SU-DHL-6 (cell line): ENCODE measurements around the gene BCAS3.

Experiments
- H2AFZ ChIP-seq: fragments of 200-600 bp; sonication (generic); 2 replicates; pipeline ENCODE4 v1.6.1; 2014; ENCODE audit warnings: low read depth, mild to moderate bottlenecking, moderate library complexity, mixed read lengths, antibody characterized with exemption, low read length; ENCODE audit not compliant: severe bottlenecking
- H3F3A ChIP-seq: fragments of 200-600 bp; shearing (Covaris generic); 2 replicates; pipeline ENCODE4 v1.6.0; 2016; ENCODE audit warnings: antibody characterized with exemption, mild to moderate bottlenecking; ENCODE audit not compliant: insufficient read depth
- H3K27ac ChIP-seq: fragments of 200-600 bp; sonication (generic); 2 replicates; pipeline ENCODE4 v1.5.1; 2016; ENCODE audit warnings: low read depth, mild to moderate bottlenecking, low read length, moderate library complexity, mixed read lengths
- H3K27me3 ChIP-seq: fragments of 200-600 bp; sonication (generic), shearing (Covaris generic); 2 replicates; pipeline ENCODE4 v1.6.0; 2014; ENCODE audit warnings: mild to moderate bottlenecking, low read length
- H3K36me3 ChIP-seq: fragments of 200-600 bp; sonication (generic); 2 replicates; pipeline ENCODE4 v1.6.1; 2014; ENCODE audit warnings: mild to moderate bottlenecking, low read length, mixed read lengths
- H3K4me2 ChIP-seq: fragments of 300-600, 200-600 bp; shearing (Covaris generic), sonication (generic); 2 replicates; pipeline ENCODE4 v1.6.0; 2014; ENCODE audit warnings: low read length, low read depth, mild to moderate bottlenecking; ENCODE audit not compliant: poor library complexity, severe bottlenecking
- H3K4me3 ChIP-seq: fragments of 200-600 bp; sonication (generic); 2 replicates; pipeline ENCODE4 v1.5.1; 2014; ENCODE audit warnings: antibody characterized with exemption, low read length, mild to moderate bottlenecking, mixed read lengths; ENCODE audit not compliant: insufficient read depth, poor library complexity, severe bottlenecking
- H3K79me2 ChIP-seq: fragments of 200-600 bp; sonication (generic); 2 replicates; pipeline ENCODE4 v1.6.1; 2014; ENCODE audit warnings: mild to moderate bottlenecking, low read length, moderate library complexity; ENCODE audit not compliant: insufficient read depth
- H3K9ac ChIP-seq: fragments of 200-600 bp; sonication (generic); 2 replicates; pipeline ENCODE4 v1.7.0; 2014; ENCODE audit warnings: mild to moderate bottlenecking, low read length
- H3K9me2 ChIP-seq: fragments of 200-600 bp; sonication (generic); replicated peaks from 2 replicates; pipeline ENCODE4 v1.6.1; 2014; ENCODE audit warnings: low read length; ENCODE audit not compliant: insufficient read depth
- H3K9me3 ChIP-seq: fragments of 200-600 bp; sonication (generic); 2 replicates; pipeline ENCODE4 v1.6.1; 2014; ENCODE audit warnings: low read length, mixed read lengths; ENCODE audit not compliant: insufficient read depth
- H4K20me1 ChIP-seq: fragments of 200-600 bp; sonication (generic); 2 replicates; pipeline ENCODE4 v1.6.1; 2014; ENCODE audit warnings: low read depth, mild to moderate bottlenecking, antibody characterized with exemption, low read length, moderate library complexity, mixed read lengths
- CTCF ChIP-seq: fragments of 200-600 bp; sonication (generic); IDR thresholded peaks from one replicate; pipeline ENCODE4 v1.5.1; 2017; ENCODE audit warnings: antibody characterized with exemption, mild to moderate bottlenecking, low read length, moderate library complexity; ENCODE audit not compliant: insufficient read depth, poor library complexity, severe bottlenecking
- EZH2phosphoT487 ChIP-seq: fragments of 200-600 bp; sonication (generic), shearing (Covaris generic); conservative IDR thresholded peaks from 2 replicates; pipeline ENCODE4 v1.6.1; 2018; ENCODE audit warnings: mild to moderate bottlenecking, antibody characterized with exemption, low read length, moderate library complexity, mixed read lengths

The BCAS3 gene

GRCh38 chr17:61227866-61228265, 550.2 kb downstream of the BCAS3 start:
- H3K4me2 ChIP-seq = no peak overlapping the region
- H3K9ac ChIP-seq = no peak overlapping the region
- H3F3A ChIP-seq = no peaks in the 10 kb centered on the region
- H3K4me3 ChIP-seq = no peak overlapping the region
- no peaks in the 10 kb centered on the region for H3K79me2 ChIP-seq
- H3K9me2 ChIP-seq = no peaks in the 10 kb centered on the region
- no peaks in the 10 kb centered on the region for H3K9me3 ChIP-seq
- H3K27me3 ChIP-seq = no peaks in the 10 kb centered on the region
- H3K27ac ChIP-seq = no peak overlapping the region
- no peaks in the 10 kb centered on the region for H4K20me1 ChIP-seq
- no peaks in the 10 kb centered on the region for H3K36me3 ChIP-seq
- H2AFZ ChIP-seq = no peak overlapping the region
- TF ChIP-seq CTCF = no peak
- no peak for TF ChIP-seq EZH2phosphoT487

DNA sequence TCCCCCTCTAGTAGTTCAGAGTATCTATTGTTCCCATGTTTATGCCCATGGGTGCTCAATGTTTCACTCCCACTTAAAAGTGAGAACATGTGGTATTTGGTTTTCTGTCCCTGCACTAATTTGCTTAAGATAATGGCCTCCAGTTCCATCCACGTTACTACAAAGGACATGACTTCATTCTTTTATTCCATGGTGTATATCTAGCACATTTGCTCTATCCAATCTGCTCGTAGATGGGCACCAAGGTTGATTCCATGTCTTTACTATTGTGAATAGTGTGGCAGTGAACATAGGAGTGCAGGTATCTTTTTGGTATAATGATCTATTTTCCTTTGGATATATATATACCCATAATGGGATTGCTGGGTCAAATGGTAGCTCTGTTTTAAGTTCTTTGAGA, 552.8 kb downstream of the BCAS3 start:
- TF ChIP-seq EZH2phosphoT487 = no peak
- Histone ChIP-seq H3K9me3 (no peaks in the 10 kb centered on the region), H3K9ac (no peak overlapping the region), H3K36me3 (no peaks in the 10 kb centered on the region), H3F3A (no peaks in the 10 kb centered on the region), H3K27ac (no peak overlapping the region), H3K4me2 (no peak overlapping the region), H4K20me1 (no peaks in the 10 kb centered on the region), H3K4me3 (no peak overlapping the region), H3K9me2 (no peaks in the 10 kb centered on the region), H3K27me3 (no peaks in the 10 kb centered on the region), H3K79me2 (no peaks in the 10 kb centered on the region), H2AFZ (no peak overlapping the region)

GRCh38 chr17:61230972-61231820, 553.5 kb downstream of the BCAS3 start:
- Histone ChIP-seq H3K9me2 (no peaks in the 10 kb centered on the region), H3K36me3 (no peaks in the 10 kb centered on the region), H3K27ac (no peak overlapping the region), H4K20me1 (no peaks in the 10 kb centered on the region), H3K9me3 (no peaks in the 10 kb centered on the region), H2AFZ (no peak overlapping the region), H3K9ac (no peak overlapping the region), H3F3A (no peaks in the 10 kb centered on the region), H3K4me3 (no peak overlapping the region), H3K27me3 (no peaks in the 10 kb centered on the region), H3K79me2 (no peaks in the 10 kb centered on the region), H3K4me2 (no peak overlapping the region)
- TF ChIP-seq CTCF (no peak), EZH2phosphoT487 (no peak)

- no peak overlapping the region for H2AFZ ChIP-seq
- no peak for TF ChIP-seq EZH2phosphoT487
- no peak for TF ChIP-seq CTCF
- H3K9me3 ChIP-seq = no peaks in the 10 kb centered on the region
- no peaks in the 10 kb centered on the region for H4K20me1 ChIP-seq
- H3K9ac ChIP-seq = no peak overlapping the region
- no peaks in the 10 kb centered on the region for H3K79me2 ChIP-seq
- no peaks in the 10 kb centered on the region for H3K36me3 ChIP-seq
- H3K27me3 ChIP-seq = no peaks in the 10 kb centered on the region
- H3K4me3 ChIP-seq = no peak overlapping the region
- no peak overlapping the region for H3K4me2 ChIP-seq
- H3F3A ChIP-seq = no peaks in the 10 kb centered on the region
- no peak overlapping the region for H3K27ac ChIP-seq
- H3K9me2 ChIP-seq = no peaks in the 10 kb centered on the region
These were observed 555.2 kb downstream of the BCAS3 start for GRCh38 chr17:61232871-61233270.
